ENCODE measurements around the gene ZDHHC8. TPM values are rescaled to one million over a fixed set of nuclear protein-coding genes. Genes with fewer than 3 reads are reported as not detected.

The ZDHHC8 gene
- total and polyA plus RNA-seq, 2 donors (not counting 3 experiments of a cell fraction or from before 2014, with no cell fraction given): 49.8 to 131 TPM

DNA sequence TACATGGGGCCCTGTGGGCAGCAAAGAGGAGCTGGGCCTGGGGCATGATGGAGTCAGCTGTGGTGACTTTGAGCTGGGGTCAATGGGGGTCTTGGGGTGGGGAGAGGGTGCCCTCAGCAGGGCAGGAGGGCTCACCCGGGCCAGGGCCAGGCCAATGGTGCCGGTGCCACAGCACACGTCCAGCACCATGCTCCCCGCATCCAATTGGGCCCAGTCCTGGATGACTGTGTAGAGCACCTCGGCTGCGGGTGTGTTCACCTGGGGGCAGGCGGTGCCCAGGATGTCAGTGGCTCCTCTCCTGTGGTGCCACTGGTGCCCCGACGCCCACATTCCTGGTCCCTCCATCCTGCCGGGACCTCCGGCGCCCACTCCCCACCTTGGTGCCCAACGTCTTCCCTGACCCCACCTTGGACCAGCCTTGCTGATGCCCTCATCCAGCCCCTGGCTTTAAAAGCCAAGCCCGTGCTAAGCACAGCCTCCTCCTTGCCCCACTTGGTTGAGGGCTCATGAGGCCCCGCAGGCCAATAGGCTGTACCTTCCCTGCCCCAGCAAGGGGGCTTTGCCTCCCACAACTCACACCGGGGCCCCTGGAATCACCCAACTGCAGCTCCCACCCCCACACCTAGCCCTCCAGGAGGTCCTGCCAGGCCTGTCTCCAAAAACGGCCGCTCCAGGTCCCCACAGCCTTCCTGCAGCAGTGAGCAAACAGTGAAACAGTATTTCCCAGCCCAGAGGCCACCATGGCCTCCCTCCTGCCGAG lies 17.9 kb upstream of the ZDHHC8 start:
- ChIA-PET POLR2A (no interaction called here), CTCF (no interaction called here)
- TF ChIP-seq, protein P1, sequence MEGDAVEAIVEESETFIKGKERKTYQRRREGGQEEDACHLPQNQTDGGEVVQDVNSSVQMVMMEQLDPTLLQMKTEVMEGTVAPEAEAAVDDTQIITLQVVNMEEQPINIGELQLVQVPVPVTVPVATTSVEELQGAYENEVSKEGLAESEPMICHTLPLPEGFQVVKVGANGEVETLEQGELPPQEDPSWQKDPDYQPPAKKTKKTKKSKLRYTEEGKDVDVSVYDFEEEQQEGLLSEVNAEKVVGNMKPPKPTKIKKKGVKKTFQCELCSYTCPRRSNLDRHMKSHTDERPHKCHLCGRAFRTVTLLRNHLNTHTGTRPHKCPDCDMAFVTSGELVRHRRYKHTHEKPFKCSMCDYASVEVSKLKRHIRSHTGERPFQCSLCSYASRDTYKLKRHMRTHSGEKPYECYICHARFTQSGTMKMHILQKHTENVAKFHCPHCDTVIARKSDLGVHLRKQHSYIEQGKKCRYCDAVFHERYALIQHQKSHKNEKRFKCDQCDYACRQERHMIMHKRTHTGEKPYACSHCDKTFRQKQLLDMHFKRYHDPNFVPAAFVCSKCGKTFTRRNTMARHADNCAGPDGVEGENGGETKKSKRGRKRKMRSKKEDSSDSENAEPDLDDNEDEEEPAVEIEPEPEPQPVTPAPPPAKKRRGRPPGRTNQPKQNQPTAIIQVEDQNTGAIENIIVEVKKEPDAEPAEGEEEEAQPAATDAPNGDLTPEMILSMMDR (IDR thresholded peaks at IDR 0.05; ENCODE audit: extremely low read depth in 1 of 2, insufficient read depth in 1 of 2, low read depth in 1 of 2, low read length in 2 of 2): no peak
- TF ChIP-seq EZH2 (IDR thresholded peaks at IDR 0.05; ENCODE audit: borderline replicate concordance, low read depth, low read length, severe bottlenecking) (no peak), JUN (IDR thresholded peaks at IDR 0.05; ENCODE audit: borderline replicate concordance, insufficient read depth, insufficient read length, low read depth) (no peak), POLR2A (IDR thresholded peaks at IDR 0.05; ENCODE audit: low read depth, low read length) (no peak), GATA2 (IDR thresholded peaks at IDR 0.05; ENCODE audit: insufficient read depth, insufficient read length, low read depth, low read length) (no peak), MYC (IDR thresholded peaks at IDR 0.05; ENCODE audit: low read depth, low read length) (no peak), FOS (IDR thresholded peaks at IDR 0.05; ENCODE audit: borderline replicate concordance, insufficient read depth, low read length) (no peak), POLR2AphosphoS5 (IDR thresholded peaks at IDR 0.05; ENCODE audit: insufficient read depth, low read depth, low read length) (no peak)
- TF ChIP-seq, protein P2, sequence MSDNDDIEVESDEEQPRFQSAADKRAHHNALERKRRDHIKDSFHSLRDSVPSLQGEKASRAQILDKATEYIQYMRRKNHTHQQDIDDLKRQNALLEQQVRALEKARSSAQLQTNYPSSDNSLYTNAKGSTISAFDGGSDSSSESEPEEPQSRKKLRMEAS (IDR thresholded peaks at IDR 0.05; ENCODE audit: insufficient read depth, insufficient read length): no peak
- dilution Hi-C loops (cut with MboI; ENCODE audit: extremely low pct_ligation_motif_present, low sequenced_read_pairs): no loop called here
- FAIRE-seq (no peak), DNase-seq (ENCODE audit: low read depth, low spot score) (no peak)
- Histone ChIP-seq H3K79me2 (ENCODE audit: control insufficient read depth, insufficient read depth, low read length) (peaks cover 35% of the 10 kb centered on the region), H3K36me3 (ENCODE audit: control insufficient read depth in 2 of 2, extremely low read depth in 1 of 2, insufficient read depth in 2 of 2, low read length in 2 of 2) (peaks cover 13 to 36% of the 10 kb centered on the region in 2 experiments), H3K27me3 (ENCODE audit: control insufficient read depth in 2 of 2, insufficient read depth in 2 of 2, low read length in 2 of 2) (no peaks in the 10 kb centered on the region), H3K4me3 (replicated peaks in 1 of 3; ENCODE audit: insufficient read depth in 1 of 3, low read depth in 1 of 3, low read length in 3 of 3) (no peak overlapping the region), H4K20me1 (replicated peaks; ENCODE audit: control insufficient read depth, extremely low read depth, insufficient read depth, low read length) (no peaks in the 10 kb centered on the region), H3K4me2 (ENCODE audit: insufficient read depth, low read length) (no peak overlapping the region), H3K9me1 (replicated peaks; ENCODE audit: control insufficient read depth, extremely low read depth, insufficient read depth, low read length) (no peaks in the 10 kb centered on the region), H3K27ac (ENCODE audit: insufficient read depth, low read depth, low read length) (no peak overlapping the region), H2AFZ (ENCODE audit: low read depth, low read length) (no peak overlapping the region), H3K4me1 (ENCODE audit: control insufficient read depth, extremely low read depth, insufficient read depth, low read length) (peaks cover 15% of the 10 kb centered on the region), H3K9me3 (replicated peaks; ENCODE audit: control insufficient read depth, insufficient read depth, low read length) (no peaks in the 10 kb centered on the region), H3K9ac (replicated peaks; ENCODE audit: extremely low read depth, insufficient read depth, low read length) (no peak overlapping the region)
- intact Hi-C loops (cut with micrococcal nuclease): no loop called here
- no TSS peak for BruUV-seq (replicated peaks)
